H54 (cell line): Measurements from ENCODE around the gene FMOD.

Experiments used
- DNase-seq: peaks from one replicate; pipeline ENCODE4 v3.0.0; 2011; ENCODE audit warnings: low spot score, mixed read lengths; ENCODE audit not compliant: insufficient read length
- FAIRE-seq: peaks from 3 replicates; lab custom pipeline; 2011; peaks lifted over from hg19 to GRCh38; lab: Jason Lieb, UNC
- POLR2A ChIP-seq: IDR thresholded peaks from 2 replicates; pipeline ENCODE4 v1.6.1; 2011; ENCODE audit warnings: low read depth, mild to moderate bottlenecking, low read length

FMOD gene

GRCh38 chr1:203349773-203350524, 973 bp downstream of the FMOD start:
- FAIRE-seq, result no peak
- no peak for DNase-seq
- no peak for TF ChIP-seq POLR2A

- FAIRE-seq (no peak), DNase-seq (no peak)
- TF ChIP-seq POLR2A, result no peak
These were observed 1.8 kb downstream of the FMOD start for GRCh38 chr1:203349166-203349565.

- no peak for TF ChIP-seq POLR2A
- FAIRE-seq (no peak), DNase-seq (no peak)
These were observed 4.2 kb downstream of the FMOD start for GRCh38 chr1:203346769-203347102.

- TF ChIP-seq POLR2A, result no peak
- DNase-seq, result no peak
- no peak for FAIRE-seq
These were observed 4.7 kb downstream of the FMOD start for GRCh38 chr1:203346060-203346768.

- DNase-seq (no peak), FAIRE-seq (no peak)
- TF ChIP-seq POLR2A, result no peak
These were observed 6.8 kb downstream of the FMOD start for GRCh38 chr1:203343956-203344754.

GRCh38 chr1:203342192-203342940, 8.6 kb downstream of the FMOD start:
- peak; percentile 74 for DNase-seq
- FAIRE-seq, result no peak
- TF ChIP-seq POLR2A, result no peak

DNA sequence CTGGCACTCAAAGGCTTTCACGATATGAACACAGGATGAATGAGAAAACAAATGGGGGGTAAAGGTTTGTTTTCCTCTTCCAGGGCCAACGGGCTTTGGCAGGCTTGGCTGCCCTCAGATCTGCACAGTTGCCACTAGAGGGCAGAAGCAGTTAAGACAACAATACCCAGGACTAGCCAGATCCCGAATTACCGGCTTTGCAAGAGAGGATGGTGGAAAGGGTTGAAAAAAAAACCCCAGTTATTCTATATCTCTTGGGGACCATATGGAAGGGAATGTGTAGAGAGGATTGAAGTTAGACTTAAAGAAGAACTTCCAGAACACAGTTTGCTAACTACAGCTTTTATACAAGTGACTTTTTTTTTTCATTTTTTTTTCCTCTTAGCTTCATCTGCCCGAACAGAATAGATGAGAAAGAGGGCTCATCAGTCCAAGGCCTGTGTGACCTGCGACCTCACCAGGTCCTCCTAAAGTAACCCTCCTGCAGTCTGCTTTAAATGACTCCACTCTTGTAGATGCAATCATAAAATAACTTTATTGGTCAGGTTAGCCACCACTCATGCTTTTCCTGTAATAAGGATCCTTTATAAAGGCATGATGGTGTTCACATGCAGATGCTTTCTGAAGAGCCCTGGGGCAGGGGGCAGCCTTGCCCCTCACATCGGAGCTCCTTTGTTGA, 10.7 kb downstream of the FMOD start:
- FAIRE-seq (no peak), DNase-seq (peak; percentile 77)
- no peak for TF ChIP-seq POLR2A

GRCh38 chr1:203338335-203339036, 12.4 kb downstream of the FMOD start:
- DNase-seq, result peak; percentile 56
- no peak for TF ChIP-seq POLR2A
- FAIRE-seq, result no peak

GRCh38 chr1:203336097-203336496, 14.8 kb downstream of the FMOD start:
- DNase-seq (no peak), FAIRE-seq (no peak)
- TF ChIP-seq POLR2A, result no peak

DNA sequence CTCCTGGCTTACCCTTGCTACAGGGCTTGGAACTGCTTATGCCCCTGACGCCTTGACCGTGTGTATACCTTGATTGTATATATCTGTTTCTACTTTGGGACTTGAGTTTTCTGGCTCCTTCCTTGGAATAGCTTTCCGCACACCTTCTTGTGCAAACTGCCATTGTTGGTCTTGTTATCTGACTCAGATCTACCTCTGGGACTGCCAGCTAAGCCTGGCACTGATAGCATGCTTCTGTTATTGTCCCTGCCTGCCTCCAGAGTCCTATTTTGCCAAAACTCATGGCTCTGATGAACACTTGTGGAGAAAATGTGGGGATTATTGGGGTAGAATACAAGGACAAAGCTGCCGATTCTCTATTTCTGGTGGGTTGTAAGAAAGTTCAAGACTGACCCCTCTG, 15.4 kb downstream of the FMOD start:
- no peak for DNase-seq
- no peak for FAIRE-seq
- TF ChIP-seq POLR2A, result no peak

DNA sequence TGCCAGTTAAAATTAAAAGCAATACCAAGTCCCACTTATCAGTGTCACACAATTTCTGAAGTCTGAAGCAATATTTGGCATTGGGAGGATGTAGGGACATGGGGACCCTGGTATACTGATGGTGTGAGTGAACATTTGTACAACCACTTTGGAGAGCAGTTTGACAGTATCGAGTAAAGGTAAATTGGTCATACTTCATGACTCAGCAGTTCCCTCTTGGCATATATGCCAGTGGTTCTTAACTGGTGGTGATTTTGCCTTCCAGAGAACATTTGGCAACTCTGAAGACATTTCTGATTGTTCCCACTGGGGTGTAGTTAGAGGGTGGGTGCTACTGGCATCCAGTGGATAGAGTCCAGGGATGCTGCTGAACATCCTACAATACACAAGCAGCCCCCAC, 19.7 kb downstream of the FMOD start:
- DNase-seq, result no peak
- TF ChIP-seq POLR2A, result no peak
- no peak for FAIRE-seq

GRCh38 chr1:203328714-203329122, 22.2 kb downstream of the FMOD start:
- TF ChIP-seq POLR2A, result no peak
- FAIRE-seq (no peak), DNase-seq (no peak)
